HEK293T (cell line): ENCODE results near the gene BTBD8.

Source experiments
- CTCF ChIA-PET: fragments of 350-600 bp; formaldehyde crosslinking; extraction: SDS; loops from one replicate; lab custom pipeline; 2021; ENCODE audit warnings: antibody characterized with exemption, inconsistent platforms; lab: Yijun Ruan, JAX
- POLR2A ChIA-PET: fragments of 350-600 bp; formaldehyde crosslinking; extraction: SDS; loops from one replicate; lab custom pipeline; 2020; ENCODE audit warnings: antibody characterized with exemption, inconsistent platforms; lab: Yijun Ruan, JAX
- DNase-seq: peaks from one replicate; pipeline ENCODE4 v3.0.0; 2012; ENCODE audit warnings: mixed read lengths; ENCODE audit errors: extremely low spot score
- ARNT ChIP-seq: fragments of 450-650 bp; IDR thresholded peaks from 2 replicates; pipeline ENCODE4 v1.6.1; 2017; ENCODE audit warnings: mild to moderate bottlenecking
- BHLHE40 ChIP-seq: fragments of 450-650 bp; IDR thresholded peaks from 2 replicates; pipeline ENCODE4 v1.6.1; 2016; ENCODE audit warnings: mild to moderate bottlenecking, moderate library complexity, borderline replicate concordance
- CTBP1 ChIP-seq: fragments of 450-650 bp; IDR thresholded peaks from 2 replicates; pipeline ENCODE4 v1.6.1; 2016; ENCODE audit warnings: borderline replicate concordance
- ELF4 ChIP-seq: fragments of 450-650 bp; IDR thresholded peaks from 2 replicates; pipeline ENCODE4 v1.6.1; 2017; ENCODE audit warnings: antibody characterized with exemption
- FOXA1 ChIP-seq: fragments of 450-650 bp; IDR thresholded peaks from 2 replicates; pipeline ENCODE4 v1.6.1; 2016; ENCODE audit warnings: mild to moderate bottlenecking
- FOXK2 ChIP-seq: fragments of 450-650 bp; IDR thresholded peaks from 2 replicates; pipeline ENCODE4 v1.6.1; 2016; ENCODE audit warnings: mild to moderate bottlenecking
- FOXM1 ChIP-seq: fragments of 450-650 bp; IDR thresholded peaks from 2 replicates; pipeline ENCODE4 v1.6.1; 2017; ENCODE audit warnings: mild to moderate bottlenecking, borderline replicate concordance
- HDGF ChIP-seq: fragments of 450-650 bp; IDR thresholded peaks from 2 replicates; pipeline ENCODE4 v1.6.1; 2017; ENCODE audit warnings: antibody characterized with exemption, borderline replicate concordance
- L3MBTL2 ChIP-seq: fragments of 450-650 bp; conservative IDR thresholded peaks from 2 replicates; pipeline ENCODE4 v1.6.1; 2016; ENCODE audit warnings: mild to moderate bottlenecking
- LEF1 ChIP-seq: fragments of 450-650 bp; IDR thresholded peaks from 2 replicates; pipeline ENCODE4 v1.6.1; 2017; ENCODE audit warnings: mild to moderate bottlenecking, borderline replicate concordance
- NFRKB ChIP-seq: fragments of 450-650 bp; IDR thresholded peaks from 2 replicates; pipeline ENCODE4 v1.6.1; 2016; ENCODE audit warnings: mild to moderate bottlenecking, moderate library complexity
- PKNOX1 ChIP-seq: fragments of 450-650 bp; IDR thresholded peaks from 2 replicates; pipeline ENCODE4 v1.6.1; 2016
- SP1 ChIP-seq: fragments of 450-650 bp; IDR thresholded peaks from 2 replicates; pipeline ENCODE4 v1.6.1; 2017
- SUZ12 ChIP-seq: fragments of 450-650 bp; IDR thresholded peaks from 2 replicates; pipeline ENCODE4 v1.6.1; 2016; ENCODE audit warnings: mild to moderate bottlenecking
- TARDBP ChIP-seq: fragments of 450-650 bp; IDR thresholded peaks from 2 replicates; pipeline ENCODE4 v1.6.1; 2016
- ZNF384 ChIP-seq: fragments of 450-650 bp; IDR thresholded peaks from 2 replicates; pipeline ENCODE4 v1.6.1; 2016

The BTBD8 gene

GRCh38 chr1:92123868-92124267, 43.7 kb downstream of the BTBD8 start:
- ChIA-PET CTCF (no interaction called here), POLR2A (no interaction called here)
- DNase-seq: no peak
- TF ChIP-seq PKNOX1 (no peak), SUZ12 (no peak), ARNT (no peak), NFRKB (no peak)

GRCh38 chr1:92125204-92125603, 45.1 kb downstream of the BTBD8 start:
- CTCF ChIA-PET: no interaction called here

GRCh38 chr1:92126088-92126487, 45.9 kb downstream of the BTBD8 start:
- ChIA-PET POLR2A (no interaction called here), CTCF (no interaction called here)
- DNase-seq: no peak
- TF ChIP-seq LEF1 (no peak), HDGF (no peak), NFRKB (no peak), TARDBP (no peak), FOXM1 (no peak), CTBP1 (no peak), SP1 (no peak), ARNT (no peak), ZNF384 (no peak), FOXK2 (no peak), BHLHE40 (no peak), ELF4 (no peak), PKNOX1 (no peak), SUZ12 (no peak), FOXA1 (no peak), L3MBTL2 (no peak)

More at GRCh38 chr1:92125204-92125603, 45.1 kb downstream of the BTBD8 start:
- no peak for DNase-seq
- POLR2A ChIA-PET: no interaction called here
- TF ChIP-seq LEF1: no peak
- no peak for TF ChIP-seq FOXM1
- no peak for TF ChIP-seq NFRKB

- DNase-seq: no peak
- no peak for TF ChIP-seq TARDBP
- no peak for TF ChIP-seq SUZ12
- no peak for TF ChIP-seq ARNT
- no peak for TF ChIP-seq SP1
- TF ChIP-seq FOXA1: no peak
- TF ChIP-seq PKNOX1: no peak
- no peak for TF ChIP-seq FOXM1
- TF ChIP-seq FOXK2: no peak
- no peak for TF ChIP-seq NFRKB
- TF ChIP-seq L3MBTL2: no peak
- no peak for TF ChIP-seq ELF4
- TF ChIP-seq BHLHE40: no peak
- CTCF ChIA-PET: no interaction called here
- POLR2A ChIA-PET: no interaction called here
Measured at GRCh38 chr1:92134331-92134730, 54.2 kb downstream of the BTBD8 start.

GRCh38 chr1:92136341-92136740, 56.2 kb downstream of the BTBD8 start:
- ChIA-PET CTCF (no interaction called here), POLR2A (no interaction called here)
- TF ChIP-seq ELF4 (no peak), BHLHE40 (no peak), FOXM1 (no peak), TARDBP (no peak), ZNF384 (no peak), CTBP1 (no peak), L3MBTL2 (no peak), PKNOX1 (no peak), ARNT (no peak), FOXA1 (no peak), SUZ12 (no peak), FOXK2 (no peak), NFRKB (no peak), SP1 (no peak), LEF1 (no peak), HDGF (no peak)
- no peak for DNase-seq

- TF ChIP-seq LEF1 (no peak), PKNOX1 (no peak), FOXM1 (no peak), CTBP1 (no peak), NFRKB (no peak), L3MBTL2 (no peak), ARNT (no peak), SUZ12 (no peak), BHLHE40 (no peak), FOXK2 (no peak), FOXA1 (no peak)
- POLR2A ChIA-PET: no interaction called here
- DNase-seq: no peak
- CTCF ChIA-PET: no interaction called here
Measured at GRCh38 chr1:92154934-92155333, 74.8 kb downstream of the BTBD8 start.
